HEK293T (cell line): ENCODE measurements around the gene PRKAG2.

ENCODE experiments used
- CTCF ChIA-PET: fragments of 350-600 bp; formaldehyde crosslinking; extraction: SDS; loops from one replicate; lab custom pipeline; 2021; ENCODE audit warnings: antibody characterized with exemption, inconsistent platforms; lab: Yijun Ruan, JAX
- POLR2A ChIA-PET: fragments of 350-600 bp; formaldehyde crosslinking; extraction: SDS; loops from one replicate; lab custom pipeline; 2020; ENCODE audit warnings: antibody characterized with exemption, inconsistent platforms; lab: Yijun Ruan, JAX
- DNase-seq: peaks from one replicate; pipeline ENCODE4 v3.0.0; 2012; ENCODE audit warnings: mixed read lengths; ENCODE audit errors: extremely low spot score
- ARNT ChIP-seq: fragments of 450-650 bp; IDR thresholded peaks from 2 replicates; pipeline ENCODE4 v1.6.1; 2017; ENCODE audit warnings: mild to moderate bottlenecking
- BHLHE40 ChIP-seq: fragments of 450-650 bp; IDR thresholded peaks from 2 replicates; pipeline ENCODE4 v1.6.1; 2016; ENCODE audit warnings: mild to moderate bottlenecking, moderate library complexity, borderline replicate concordance
- CTBP1 ChIP-seq: fragments of 450-650 bp; IDR thresholded peaks from 2 replicates; pipeline ENCODE4 v1.6.1; 2016; ENCODE audit warnings: borderline replicate concordance
- ELF4 ChIP-seq: fragments of 450-650 bp; IDR thresholded peaks from 2 replicates; pipeline ENCODE4 v1.6.1; 2017; ENCODE audit warnings: antibody characterized with exemption
- FOXA1 ChIP-seq: fragments of 450-650 bp; IDR thresholded peaks from 2 replicates; pipeline ENCODE4 v1.6.1; 2016; ENCODE audit warnings: mild to moderate bottlenecking
- FOXK2 ChIP-seq: fragments of 450-650 bp; IDR thresholded peaks from 2 replicates; pipeline ENCODE4 v1.6.1; 2016; ENCODE audit warnings: mild to moderate bottlenecking
- FOXM1 ChIP-seq: fragments of 450-650 bp; IDR thresholded peaks from 2 replicates; pipeline ENCODE4 v1.6.1; 2017; ENCODE audit warnings: mild to moderate bottlenecking, borderline replicate concordance
- HDGF ChIP-seq: fragments of 450-650 bp; IDR thresholded peaks from 2 replicates; pipeline ENCODE4 v1.6.1; 2017; ENCODE audit warnings: antibody characterized with exemption, borderline replicate concordance
- L3MBTL2 ChIP-seq: fragments of 450-650 bp; conservative IDR thresholded peaks from 2 replicates; pipeline ENCODE4 v1.6.1; 2016; ENCODE audit warnings: mild to moderate bottlenecking
- LEF1 ChIP-seq: fragments of 450-650 bp; IDR thresholded peaks from 2 replicates; pipeline ENCODE4 v1.6.1; 2017; ENCODE audit warnings: mild to moderate bottlenecking, borderline replicate concordance
- NFRKB ChIP-seq: fragments of 450-650 bp; IDR thresholded peaks from 2 replicates; pipeline ENCODE4 v1.6.1; 2016; ENCODE audit warnings: mild to moderate bottlenecking, moderate library complexity
- SP1 ChIP-seq: fragments of 450-650 bp; IDR thresholded peaks from 2 replicates; pipeline ENCODE4 v1.6.1; 2017
- SUZ12 ChIP-seq: fragments of 450-650 bp; IDR thresholded peaks from 2 replicates; pipeline ENCODE4 v1.6.1; 2016; ENCODE audit warnings: mild to moderate bottlenecking
- TARDBP ChIP-seq: fragments of 450-650 bp; IDR thresholded peaks from 2 replicates; pipeline ENCODE4 v1.6.1; 2016
- ZNF384 ChIP-seq: fragments of 450-650 bp; IDR thresholded peaks from 2 replicates; pipeline ENCODE4 v1.6.1; 2016
- TF ChIP-seq, protein P1 (sequence below): fragments of 450-650 bp; IDR thresholded peaks from 2 replicates; pipeline ENCODE4 v1.6.1; 2016

PRKAG2 gene

DNA sequence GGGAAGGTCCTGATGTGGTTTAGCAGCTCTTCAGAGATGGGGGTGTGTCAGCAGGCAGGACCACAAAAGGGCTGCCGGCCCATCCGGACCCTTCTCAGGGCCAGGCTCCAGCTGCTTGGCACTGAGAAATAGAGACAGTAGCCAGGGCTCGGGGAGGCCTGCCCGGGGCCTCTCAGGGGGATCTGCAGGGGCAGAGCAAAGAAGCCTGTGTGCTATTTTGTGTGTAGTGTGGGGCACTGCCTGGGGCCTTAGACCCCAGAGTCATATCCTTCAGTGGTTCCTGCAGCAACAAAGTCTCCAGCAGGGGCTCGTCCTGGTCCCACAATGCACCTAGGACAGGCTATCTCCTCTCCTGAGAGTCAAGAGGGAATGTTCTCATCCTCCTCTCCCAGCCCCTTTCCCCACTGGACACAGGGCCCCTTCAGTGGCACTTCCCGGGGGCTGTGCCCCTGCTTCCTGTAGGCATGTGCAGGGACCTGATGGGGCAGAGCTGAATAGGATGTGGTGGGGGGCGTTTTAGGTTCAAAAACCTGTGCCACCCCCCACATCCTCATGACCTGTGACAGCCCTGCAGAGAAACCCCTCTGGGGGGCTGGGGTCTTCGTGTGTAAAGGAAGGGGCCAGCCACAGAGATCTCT is 197.7 kb downstream of the PRKAG2 start:
- ChIA-PET POLR2A (no interaction called here), CTCF (no interaction called here)

DNA sequence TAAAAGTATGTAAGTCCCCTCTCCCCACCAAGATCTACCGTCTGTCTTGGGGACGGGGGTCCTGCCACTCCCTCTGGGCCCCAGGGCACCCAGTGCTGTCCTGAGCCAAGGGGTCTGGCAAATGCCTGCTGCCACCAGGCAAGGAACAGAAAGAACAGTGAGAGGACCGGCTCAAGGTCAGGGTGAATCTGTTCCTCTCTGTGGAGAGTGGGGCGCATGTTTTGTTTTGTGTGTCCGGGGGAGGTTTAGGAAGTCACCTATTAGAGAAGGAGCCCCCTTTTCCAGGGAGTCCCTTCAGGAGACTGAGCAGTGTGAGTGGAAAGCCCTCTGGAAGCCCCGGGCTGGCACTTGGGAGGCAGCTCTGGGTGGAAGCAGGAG is 198.7 kb downstream of the PRKAG2 start:
- DNase-seq = no peak
- no peak for TF ChIP-seq ARNT
- TF ChIP-seq NFRKB = no peak
- TF ChIP-seq ZNF384 = no peak
- no peak for TF ChIP-seq BHLHE40
- no peak for TF ChIP-seq SUZ12
- no peak for TF ChIP-seq CTBP1
- TF ChIP-seq FOXK2 = no peak
- TF ChIP-seq TARDBP = no peak
- TF ChIP-seq HDGF = no peak
- TF ChIP-seq FOXM1 = no peak
- TF ChIP-seq, protein P1, sequence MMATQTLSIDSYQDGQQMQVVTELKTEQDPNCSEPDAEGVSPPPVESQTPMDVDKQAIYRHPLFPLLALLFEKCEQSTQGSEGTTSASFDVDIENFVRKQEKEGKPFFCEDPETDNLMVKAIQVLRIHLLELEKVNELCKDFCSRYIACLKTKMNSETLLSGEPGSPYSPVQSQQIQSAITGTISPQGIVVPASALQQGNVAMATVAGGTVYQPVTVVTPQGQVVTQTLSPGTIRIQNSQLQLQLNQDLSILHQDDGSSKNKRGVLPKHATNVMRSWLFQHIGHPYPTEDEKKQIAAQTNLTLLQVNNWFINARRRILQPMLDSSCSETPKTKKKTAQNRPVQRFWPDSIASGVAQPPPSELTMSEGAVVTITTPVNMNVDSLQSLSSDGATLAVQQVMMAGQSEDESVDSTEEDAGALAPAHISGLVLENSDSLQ = no peak
- TF ChIP-seq FOXA1 = no peak
- TF ChIP-seq L3MBTL2 = no peak
- no peak for TF ChIP-seq ELF4
- no peak for TF ChIP-seq SP1
- ChIA-PET POLR2A (no interaction called here), CTCF (no interaction called here)

More for the DNA sequence above, 197.7 kb downstream of the PRKAG2 start:
- no peak for TF ChIP-seq FOXA1
- no peak for TF ChIP-seq NFRKB
- no peak for TF ChIP-seq SUZ12
- no peak for DNase-seq

DNA sequence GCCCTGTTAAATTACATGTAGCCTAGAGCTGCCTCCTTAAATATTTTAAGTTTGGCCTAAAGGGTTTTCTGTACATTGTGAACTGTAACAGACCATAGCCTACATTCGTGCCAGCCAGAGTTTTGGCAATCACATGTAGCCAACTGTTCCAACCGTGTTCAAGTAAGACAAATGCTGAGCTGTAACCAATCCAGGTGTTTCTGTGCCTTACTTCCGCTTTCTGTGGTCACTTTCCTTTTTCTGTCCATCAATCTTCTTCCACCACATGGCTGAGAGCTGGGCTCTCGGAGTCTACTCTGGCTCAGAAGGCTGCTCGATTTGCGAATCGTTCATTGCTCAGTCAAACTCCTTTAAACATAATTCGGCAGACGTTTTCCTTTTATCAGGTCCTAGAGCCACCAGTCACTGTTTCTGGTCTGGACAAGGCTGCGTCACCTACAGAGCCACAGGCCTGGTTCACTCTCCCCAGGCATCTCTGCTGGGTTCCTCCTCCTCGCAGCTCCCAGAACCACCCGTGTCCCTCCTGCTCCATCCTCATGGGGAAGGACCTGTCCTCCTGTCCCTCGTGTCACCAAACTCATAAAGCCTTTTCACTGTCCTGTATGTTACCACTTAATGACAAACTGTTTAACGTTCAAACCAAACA is 199.2 kb downstream of the PRKAG2 start:
- no peak for TF ChIP-seq SUZ12
- no peak for TF ChIP-seq FOXA1
- no peak for TF ChIP-seq FOXK2
- TF ChIP-seq ELF4 = no peak
- TF ChIP-seq TARDBP = no peak
- no peak for TF ChIP-seq L3MBTL2
- TF ChIP-seq CTBP1 = no peak
- TF ChIP-seq NFRKB = no peak
- TF ChIP-seq, protein P1 = no peak
- TF ChIP-seq HDGF = no peak
- no peak for TF ChIP-seq LEF1
- no peak for TF ChIP-seq FOXM1
- CTCF ChIA-PET = no interaction called here
- DNase-seq = no peak
- POLR2A ChIA-PET = no interaction called here

DNA sequence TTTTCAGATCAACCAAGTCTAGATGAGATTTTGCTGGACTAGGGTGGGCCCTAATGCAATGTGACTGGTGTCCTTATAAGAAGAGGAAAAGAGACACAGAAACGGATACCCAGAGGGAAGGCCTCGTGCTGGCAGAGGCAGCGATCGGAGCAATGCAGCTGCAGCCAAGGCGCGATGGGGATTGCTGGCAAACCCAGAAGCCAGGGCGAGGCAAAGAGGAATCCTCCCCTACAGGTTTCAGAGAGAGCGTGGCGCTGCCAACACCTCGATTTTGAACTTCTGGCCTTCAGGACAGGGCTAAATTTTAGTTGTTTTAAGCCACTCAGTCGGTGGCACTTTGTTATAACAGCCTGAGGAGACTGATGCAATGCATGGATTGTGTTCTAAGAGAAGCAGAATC is 200.2 kb downstream of the PRKAG2 start:
- CTCF ChIA-PET = no interaction called here
- TF ChIP-seq ARNT = no peak
- TF ChIP-seq CTBP1 = no peak
- no peak for TF ChIP-seq TARDBP
- no peak for TF ChIP-seq FOXK2
- TF ChIP-seq L3MBTL2 = no peak
- POLR2A ChIA-PET = no interaction called here
- DNase-seq = no peak

DNA sequence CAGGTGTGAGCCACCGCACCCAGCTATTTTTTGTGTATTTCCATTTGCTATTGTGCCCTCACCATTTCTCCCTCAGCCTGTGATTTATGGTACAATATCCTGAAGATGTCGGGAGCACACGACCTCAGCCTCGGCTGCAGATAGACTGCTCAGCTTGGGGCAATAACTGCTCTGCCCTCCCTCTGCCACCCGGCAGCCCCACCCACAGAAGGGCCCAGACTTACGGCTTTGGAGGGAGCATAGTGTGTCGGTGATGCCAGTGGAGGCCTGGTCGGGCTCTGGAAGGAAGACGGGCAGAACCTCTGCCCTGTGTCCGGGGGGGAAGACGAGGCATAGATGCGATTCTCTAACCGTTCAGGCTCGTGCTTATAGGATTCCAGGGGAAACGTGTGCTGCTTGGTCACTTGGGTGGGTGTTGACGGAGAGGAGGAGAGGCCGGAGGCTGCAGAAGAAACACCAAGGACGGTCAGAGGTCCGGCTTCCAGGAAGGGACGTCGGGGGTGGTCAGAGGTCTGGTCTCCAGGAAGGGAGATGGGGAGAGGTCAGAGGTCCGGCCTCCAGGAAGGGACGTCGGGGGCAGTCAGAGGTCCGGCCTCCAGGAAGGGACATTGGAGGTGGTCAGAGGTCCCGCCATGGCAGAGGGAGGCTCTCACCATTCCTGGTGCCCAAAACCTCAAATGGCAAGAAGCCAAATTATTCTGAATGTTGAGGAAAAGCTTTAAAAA is 201.6 kb downstream of the PRKAG2 start:
- CTCF ChIA-PET = no interaction called here
- DNase-seq = no peak
- TF ChIP-seq LEF1 (no peak), ELF4 (no peak), FOXK2 (no peak)
- TF ChIP-seq, protein P1 = no peak
- POLR2A ChIA-PET = no interaction called here

DNA sequence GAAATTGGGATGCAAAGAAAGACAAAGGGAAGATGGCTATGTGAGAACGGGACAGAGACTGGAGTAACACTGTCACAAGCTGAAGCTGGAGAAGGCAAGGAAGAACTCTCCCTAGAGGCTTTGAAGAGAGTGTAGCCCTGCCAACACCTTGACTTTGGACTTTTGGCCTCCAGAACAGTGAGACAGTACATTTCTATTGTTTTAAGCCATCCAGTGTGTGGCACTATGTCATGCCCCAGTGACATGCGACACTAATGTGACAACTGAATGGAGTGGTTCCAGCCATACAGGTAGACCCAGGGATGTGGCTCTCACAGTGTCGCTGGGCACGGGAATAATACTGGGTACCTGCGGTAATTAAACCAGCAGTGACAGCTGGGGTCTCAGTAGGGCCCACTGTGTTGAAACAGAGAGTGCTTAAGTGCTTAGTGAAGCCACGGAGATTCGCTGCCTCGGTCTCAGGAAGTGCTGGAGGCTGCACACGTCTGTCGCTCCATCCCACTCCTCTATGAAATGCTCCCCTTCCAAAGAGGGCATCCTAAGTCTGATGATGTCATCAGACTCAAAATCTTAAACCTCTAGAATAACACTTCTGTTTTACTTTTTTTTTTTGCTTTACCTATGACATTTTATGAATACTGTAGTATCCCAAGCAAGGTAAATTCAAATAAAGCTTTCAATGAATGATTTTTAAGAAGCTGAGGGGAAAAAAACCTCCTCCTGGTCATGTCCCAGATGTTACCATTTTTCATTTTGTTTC is 202.6 kb downstream of the PRKAG2 start:
- POLR2A ChIA-PET = no interaction called here
- no peak for TF ChIP-seq NFRKB
- TF ChIP-seq FOXK2 = no peak
- TF ChIP-seq FOXA1 = no peak
- TF ChIP-seq CTBP1 = no peak
- TF ChIP-seq ZNF384 = no peak
- no peak for TF ChIP-seq ARNT
- no peak for TF ChIP-seq SP1
- no peak for TF ChIP-seq L3MBTL2
- no peak for TF ChIP-seq HDGF
- CTCF ChIA-PET = no interaction called here
- DNase-seq = no peak
